ENCODE data around the gene USP15.
"Not testable (repeated sequence)": the region's sequence is repeated elsewhere in the genome, so short reads cannot be mapped to it uniquely, and the experiment has no call there.

USP15 gene

GRCh38 chr12:62332598-62332997, 72.4 kb downstream of the USP15 start:
- intact Hi-C loops (cut with micrococcal nuclease): no loop called here
- H3K4me3 Mint-ChIP-seq: no peak overlapping the region
- H3K27ac Mint-ChIP-seq: no peak overlapping the region
- H3K36me3 Mint-ChIP-seq (ENCODE audit: low read depth): peaks cover 68% of the 10 kb centered on the region
- H3K27me3 Mint-ChIP-seq: no peaks in the 10 kb centered on the region
- H3K9me3 Mint-ChIP-seq: peaks cover 1% of the 10 kb centered on the region
- H3K4me1 Mint-ChIP-seq (ENCODE audit: low read depth): peaks cover 27% of the 10 kb centered on the region

GRCh38 chr12:62335057-62335456, 74.9 kb downstream of the USP15 start:
- Mint-ChIP-seq H3K27me3 (no peaks in the 10 kb centered on the region), H3K9me3 (peaks cover 9% of the 10 kb centered on the region), H3K36me3 (ENCODE audit: low read depth) (peaks cover 87% of the 10 kb centered on the region), H3K27ac (no peak overlapping the region), H3K4me1 (ENCODE audit: low read depth) (peaks cover 33% of the 10 kb centered on the region), H3K4me3 (no peak overlapping the region)
- intact Hi-C loops (cut with micrococcal nuclease): no loop called here

GRCh38 chr12:62335796-62336195, 75.6 kb downstream of the USP15 start:
- no peak overlapping the region for H3K27ac Mint-ChIP-seq
- intact Hi-C loops (cut with micrococcal nuclease): no loop called here

GRCh38 chr12:62337643-62338042, 77.4 kb downstream of the USP15 start:
- intact Hi-C loops (cut with micrococcal nuclease); H3K27me3 Mint-ChIP-seq; H3K4me3 Mint-ChIP-seq; H3K9me3 Mint-ChIP-seq; H3K27ac Mint-ChIP-seq: not testable (repeated sequence)
- H3K36me3 Mint-ChIP-seq (ENCODE audit: low read depth): peaks cover 90% of the 10 kb centered on the region
- H3K4me1 Mint-ChIP-seq (ENCODE audit: low read depth): peaks cover 59% of the 10 kb centered on the region

More at GRCh38 chr12:62335796-62336195, 75.6 kb downstream of the USP15 start:
- H3K4me3 Mint-ChIP-seq: no peak overlapping the region
- H3K4me1 Mint-ChIP-seq (ENCODE audit: low read depth): peaks cover 40% of the 10 kb centered on the region
- peaks cover 87% of the 10 kb centered on the region for H3K36me3 Mint-ChIP-seq (ENCODE audit: low read depth)
- no peaks in the 10 kb centered on the region for H3K27me3 Mint-ChIP-seq
- peaks cover 9% of the 10 kb centered on the region for H3K9me3 Mint-ChIP-seq

GRCh38 chr12:62342614-62343303, 82.6 kb downstream of the USP15 start:
- H3K27ac Mint-ChIP-seq; intact Hi-C loops (cut with micrococcal nuclease); H3K4me3 Mint-ChIP-seq; H3K27me3 Mint-ChIP-seq: not testable (repeated sequence)
- peaks cover 30% of the 10 kb centered on the region for H3K9me3 Mint-ChIP-seq
- peaks cover 91% of the 10 kb centered on the region for H3K36me3 Mint-ChIP-seq (ENCODE audit: low read depth)
- H3K4me1 Mint-ChIP-seq (ENCODE audit: low read depth): peaks cover 81% of the 10 kb centered on the region

GRCh38 chr12:62343304-62344120, 83.3 kb downstream of the USP15 start:
- intact Hi-C loops (cut with micrococcal nuclease); H3K27ac Mint-ChIP-seq; H3K4me3 Mint-ChIP-seq; H3K27me3 Mint-ChIP-seq: not testable (repeated sequence)
- peaks cover 83% of the 10 kb centered on the region for H3K36me3 Mint-ChIP-seq (ENCODE audit: low read depth)
- peaks cover 24% of the 10 kb centered on the region for H3K9me3 Mint-ChIP-seq
- H3K4me1 Mint-ChIP-seq (ENCODE audit: low read depth): peaks cover 74% of the 10 kb centered on the region

- peaks cover 77% of the 10 kb centered on the region for H3K36me3 Mint-ChIP-seq (ENCODE audit: low read depth)
- H3K27me3 Mint-ChIP-seq; intact Hi-C loops (cut with micrococcal nuclease); H3K4me3 Mint-ChIP-seq: not testable (repeated sequence)
- H3K9me3 Mint-ChIP-seq: peaks cover 24% of the 10 kb centered on the region
- H3K4me1 Mint-ChIP-seq (ENCODE audit: low read depth): peaks cover 67% of the 10 kb centered on the region
- peak overlapping the region; percentile 59 for H3K27ac Mint-ChIP-seq
These were observed 84.7 kb downstream of the USP15 start for GRCh38 chr12:62344731-62345556.

GRCh38 chr12:62345667-62346066, 85.5 kb downstream of the USP15 start:
- Mint-ChIP-seq H3K4me1 (ENCODE audit: low read depth) (peaks cover 59% of the 10 kb centered on the region), H3K27me3 (no peaks in the 10 kb centered on the region), H3K4me3 (no peak overlapping the region), H3K36me3 (ENCODE audit: low read depth) (peaks cover 75% of the 10 kb centered on the region), H3K27ac (peak overlapping the region; percentile 59), H3K9me3 (peaks cover 24% of the 10 kb centered on the region)
- intact Hi-C loops (cut with micrococcal nuclease): no loop called here

GRCh38 chr12:62346817-62347216, 86.6 kb downstream of the USP15 start:
- Mint-ChIP-seq H3K4me3 (no peak overlapping the region), H3K36me3 (ENCODE audit: low read depth) (peaks cover 66% of the 10 kb centered on the region), H3K9me3 (peaks cover 24% of the 10 kb centered on the region), H3K27ac (peak overlapping the region; percentile 29), H3K27me3 (no peaks in the 10 kb centered on the region), H3K4me1 (ENCODE audit: low read depth) (peaks cover 48% of the 10 kb centered on the region)
- intact Hi-C loops (cut with micrococcal nuclease): no loop called here

- no peak overlapping the region for H3K4me3 Mint-ChIP-seq
- H3K4me1 Mint-ChIP-seq (ENCODE audit: low read depth): peaks cover 35% of the 10 kb centered on the region
- H3K27ac Mint-ChIP-seq: no peak overlapping the region
- peaks cover 24% of the 10 kb centered on the region for H3K9me3 Mint-ChIP-seq
- no peaks in the 10 kb centered on the region for H3K27me3 Mint-ChIP-seq
- intact Hi-C loops (cut with micrococcal nuclease): no loop called here
- H3K36me3 Mint-ChIP-seq (ENCODE audit: low read depth): peaks cover 53% of the 10 kb centered on the region
These were observed 87.9 kb downstream of the USP15 start for GRCh38 chr12:62347922-62348650.

GRCh38 chr12:62350554-62350953, 90.3 kb downstream of the USP15 start:
- Mint-ChIP-seq H3K27me3 (no peaks in the 10 kb centered on the region), H3K27ac (no peak overlapping the region), H3K4me1 (ENCODE audit: low read depth) (peaks cover 15% of the 10 kb centered on the region), H3K4me3 (no peak overlapping the region), H3K9me3 (peaks cover 3% of the 10 kb centered on the region), H3K36me3 (ENCODE audit: low read depth) (peaks cover 45% of the 10 kb centered on the region)
- intact Hi-C loops (cut with micrococcal nuclease): no loop called here

- no peak overlapping the region for H3K4me3 Mint-ChIP-seq
- peaks cover 46% of the 10 kb centered on the region for H3K36me3 Mint-ChIP-seq (ENCODE audit: low read depth)
- intact Hi-C loops (cut with micrococcal nuclease): no loop called here
- H3K4me1 Mint-ChIP-seq (ENCODE audit: low read depth): peaks cover 11% of the 10 kb centered on the region
- H3K27me3 Mint-ChIP-seq: no peaks in the 10 kb centered on the region
- no peak overlapping the region for H3K27ac Mint-ChIP-seq
- no peaks in the 10 kb centered on the region for H3K9me3 Mint-ChIP-seq
These were observed 91.1 kb downstream of the USP15 start for GRCh38 chr12:62351326-62351725.

GRCh38 chr12:62361048-62361447, 100.8 kb downstream of the USP15 start:
- intact Hi-C loops (cut with micrococcal nuclease): no loop called here
- Mint-ChIP-seq H3K27me3 (no peaks in the 10 kb centered on the region), H3K4me1 (ENCODE audit: low read depth) (peaks cover 17% of the 10 kb centered on the region), H3K27ac (no peak overlapping the region), H3K9me3 (no peaks in the 10 kb centered on the region), H3K4me3 (no peak overlapping the region), H3K36me3 (ENCODE audit: low read depth) (peaks cover 39% of the 10 kb centered on the region)
